Mucosa of descending colon (tissue), 3 donors: ENCODE results near the gene SMARCA4. TPM values are rescaled to one million over a fixed set of nuclear protein-coding genes. Genes with fewer than 3 reads are reported as not detected.
"Not testable (repeated sequence)": the region's sequence is repeated elsewhere in the genome, so short reads cannot be mapped to it uniquely, and the experiment has no call there.

Experiments used
- ATAC-seq: fragments of 200-7000 bp; cut with Tn5 transposase; one replicate; pipeline ENCODE4 v1.9.1; 2020; ENCODE audit warnings: mild to moderate bottlenecking, moderate library complexity
- DNase-seq, 3 donors: peaks; one replicate each; pipeline ENCODE4 v3.0.0-alpha.2; 2020
- H3K36me3 ChIP-seq: fragments of 200-600 bp; one replicate; pipeline ENCODE4 v1.8.0; 2021; ENCODE audit warnings: low read depth, mild to moderate bottlenecking
- H3K4me1 ChIP-seq: fragments of 200-600 bp; one replicate; pipeline ENCODE4 v1.8.0; 2021; ENCODE audit warnings: low read depth, mild to moderate bottlenecking
- H3K4me3 ChIP-seq: fragments of 200-600 bp; one replicate; pipeline ENCODE4 v1.8.0; 2021; ENCODE audit warnings: mild to moderate bottlenecking
- H3K9me3 ChIP-seq: fragments of 200-600 bp; one replicate; pipeline ENCODE4 v1.8.0; 2021; ENCODE audit warnings: mild to moderate bottlenecking
- intact Hi-C, 2 donors: fragments of 100-400 bp; cut with DNase I in 1 of 2; cut with micrococcal nuclease in 1 of 2; formaldehyde crosslinking; loops; one replicate each; pipeline versions ENCODE4 v1.11.0 to v1.11.1; 2022; cut with DNase I, micrococcal nuclease
- total RNA-seq, 3 donors: library from RNA; stranded (reverse); fragmentation: NEBNext Ultra II Directional in 2 of 3; extraction: Animal tissue kit (Norgen Biotek cat#: 25700) in 2 of 3; gene quantifications; one replicate each; pipeline versions ENCODE4 v1.2.1 to v1.2.4, GENCODE V29; 2021 to 2023
- TF ChIP-seq, protein P1 (sequence below): fragments of 200-600 bp; IDR thresholded peaks from one replicate; pipeline ENCODE4 v1.8.0; 2022; ENCODE audit warnings: antibody characterized with exemption, mild to moderate bottlenecking
- donor health status: DM: no; HTN: no; CAD: no; lungs with moderate emphysema.
- donor health status: DM: no; HTN: no; CAD: no.
- donor health status: DM: no; HTN: yes; CAD: no.

The SMARCA4 gene
- total RNA-seq, 3 donors from 2014 or later: 81.5 to 86.5 (median 86.3) TPM

- peaks cover 47% of the 10 kb centered on the region for H3K4me1 ChIP-seq
Measured at GRCh38 chr19:11096210-11096841, 135.5 kb downstream of the SMARCA4 start.

GRCh38 chr19:11097367-11097766, 136.5 kb downstream of the SMARCA4 start:
- H3K9me3 ChIP-seq, DNase-seq, ATAC-seq, H3K36me3 ChIP-seq, H3K4me3 ChIP-seq: not testable (repeated sequence)
- intact Hi-C loops: loop anchor here in 1 of 2 donors (10.0 kb wide), 1 partner anchor 63 kb away; no protein-coding TSS in a partner anchor
- peaks cover 38% of the 10 kb centered on the region for H3K4me1 ChIP-seq

More at GRCh38 chr19:11096210-11096841, 135.5 kb downstream of the SMARCA4 start:
- ATAC-seq (no peak), DNase-seq (peak in 1 of 3 donors; percentile 26)
- Histone ChIP-seq H3K36me3 (no peaks in the 10 kb centered on the region), H3K9me3 (no peaks in the 10 kb centered on the region), H3K4me3 (no peak overlapping the region)
- TF ChIP-seq, protein P1, sequence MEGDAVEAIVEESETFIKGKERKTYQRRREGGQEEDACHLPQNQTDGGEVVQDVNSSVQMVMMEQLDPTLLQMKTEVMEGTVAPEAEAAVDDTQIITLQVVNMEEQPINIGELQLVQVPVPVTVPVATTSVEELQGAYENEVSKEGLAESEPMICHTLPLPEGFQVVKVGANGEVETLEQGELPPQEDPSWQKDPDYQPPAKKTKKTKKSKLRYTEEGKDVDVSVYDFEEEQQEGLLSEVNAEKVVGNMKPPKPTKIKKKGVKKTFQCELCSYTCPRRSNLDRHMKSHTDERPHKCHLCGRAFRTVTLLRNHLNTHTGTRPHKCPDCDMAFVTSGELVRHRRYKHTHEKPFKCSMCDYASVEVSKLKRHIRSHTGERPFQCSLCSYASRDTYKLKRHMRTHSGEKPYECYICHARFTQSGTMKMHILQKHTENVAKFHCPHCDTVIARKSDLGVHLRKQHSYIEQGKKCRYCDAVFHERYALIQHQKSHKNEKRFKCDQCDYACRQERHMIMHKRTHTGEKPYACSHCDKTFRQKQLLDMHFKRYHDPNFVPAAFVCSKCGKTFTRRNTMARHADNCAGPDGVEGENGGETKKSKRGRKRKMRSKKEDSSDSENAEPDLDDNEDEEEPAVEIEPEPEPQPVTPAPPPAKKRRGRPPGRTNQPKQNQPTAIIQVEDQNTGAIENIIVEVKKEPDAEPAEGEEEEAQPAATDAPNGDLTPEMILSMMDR: no peak
- intact Hi-C loops: loop anchor here in 1 of 2 donors (10.0 kb wide), 1 partner anchor 62 kb away; no protein-coding TSS in a partner anchor

DNA sequence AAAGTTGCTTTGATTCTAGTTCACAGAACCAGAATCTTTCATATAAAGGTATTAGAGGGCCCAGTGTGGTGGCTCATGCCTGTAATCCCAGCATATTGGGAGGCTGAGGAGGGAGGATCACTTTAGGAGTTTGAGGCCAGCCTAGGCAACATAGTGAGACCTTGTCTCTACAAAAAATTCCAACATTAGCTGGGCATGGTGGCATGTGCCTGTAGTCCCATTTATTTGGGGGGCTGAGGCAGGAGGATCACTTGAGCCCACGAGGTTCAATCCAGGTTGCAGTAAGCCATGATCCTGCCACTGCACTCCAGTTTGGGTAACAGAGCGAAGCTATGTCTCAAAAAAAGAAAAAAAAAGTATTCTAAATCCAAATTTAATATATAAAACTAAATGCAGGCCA, 137.5 kb downstream of the SMARCA4 start:
- H3K9me3 ChIP-seq: no peaks in the 10 kb centered on the region
- DNase-seq (no peak), ATAC-seq (no peak)
- TF ChIP-seq, protein P1: no peak
- H3K4me3 ChIP-seq: no peak overlapping the region
- H3K4me1 ChIP-seq: peaks cover 30% of the 10 kb centered on the region
- no peaks in the 10 kb centered on the region for H3K36me3 ChIP-seq
- intact Hi-C loops: loop anchor here in 1 of 2 donors (10.0 kb wide), 1 partner anchor 64 kb away; no protein-coding TSS in a partner anchor

GRCh38 chr19:11098861-11099260, 138.0 kb downstream of the SMARCA4 start:
- intact Hi-C loops: loop anchor here in 1 of 2 donors (10.0 kb wide), 1 partner anchor 64 kb away; no protein-coding TSS in a partner anchor
- no peaks in the 10 kb centered on the region for H3K9me3 ChIP-seq
- no peak for DNase-seq
- no peak overlapping the region for H3K4me3 ChIP-seq
- H3K36me3 ChIP-seq: no peaks in the 10 kb centered on the region
- peaks cover 25% of the 10 kb centered on the region for H3K4me1 ChIP-seq
- TF ChIP-seq, protein P1: no peak
- no peak for ATAC-seq

DNA sequence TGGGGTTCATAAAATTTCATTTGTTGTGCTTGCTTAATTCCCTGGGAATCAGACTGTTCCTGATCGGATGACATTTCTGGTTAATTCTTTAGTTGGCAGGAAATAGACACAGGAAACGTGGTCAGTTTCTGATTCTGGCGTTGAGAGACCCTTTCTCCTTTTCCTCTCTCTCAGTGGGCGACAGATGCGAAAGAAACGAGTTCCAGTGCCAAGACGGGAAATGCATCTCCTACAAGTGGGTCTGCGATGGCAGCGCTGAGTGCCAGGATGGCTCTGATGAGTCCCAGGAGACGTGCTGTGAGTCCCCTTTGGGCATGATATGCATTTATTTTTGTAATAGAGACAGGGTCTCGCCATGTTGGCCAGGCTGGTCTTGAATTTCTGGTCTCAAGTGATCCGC, 139.2 kb downstream of the SMARCA4 start:
- intact Hi-C loops: no loop called here
- no peak for ATAC-seq
- peaks cover 16% of the 10 kb centered on the region for H3K4me1 ChIP-seq
- DNase-seq: no peak
- no peaks in the 10 kb centered on the region for H3K9me3 ChIP-seq
- H3K36me3 ChIP-seq: no peaks in the 10 kb centered on the region
- TF ChIP-seq, protein P1: no peak
- no peak overlapping the region for H3K4me3 ChIP-seq

GRCh38 chr19:11101057-11101456, 140.2 kb downstream of the SMARCA4 start:
- Histone ChIP-seq H3K4me3 (no peak overlapping the region), H3K4me1 (peaks cover 6% of the 10 kb centered on the region), H3K36me3 (no peaks in the 10 kb centered on the region), H3K9me3 (no peaks in the 10 kb centered on the region)
- ATAC-seq (no peak), DNase-seq (no peak)
- TF ChIP-seq, protein P1: no peak
- intact Hi-C loops: no loop called here
